Right cardiac atrium (tissue), 5 donors: Measurements from ENCODE around the gene FCGBP. TPM values are rescaled to one million over a fixed set of nuclear protein-coding genes. Genes with fewer than 3 reads are reported as not detected.
"Not testable (repeated sequence)": the region's sequence is repeated elsewhere in the genome, so short reads cannot be mapped to it uniquely, and the experiment has no call there.

Experiments used
- ATAC-seq, 2 donors: fragments of 200-7000 bp; cut with Tn5 transposase; one replicate each; pipeline versions ENCODE4 v1.8.0 to v1.9.1; 2020; ENCODE audit warnings: moderate library complexity in 2 of 2, mild to moderate bottlenecking in 1 of 2
- DNase-seq, 3 donors: peaks; one replicate each; pipeline ENCODE4 v3.0.0-alpha.2; 2020
- H3K27ac ChIP-seq: one replicate; pipeline ENCODE4 v1.5.1; 2013; ENCODE audit warnings: mild to moderate bottlenecking, low read length, control low read depth, moderate library complexity
- H3K27me3 ChIP-seq: one replicate; pipeline ENCODE4 v1.6.1; 2013; ENCODE audit not compliant: control insufficient read depth, insufficient read depth
- H3K4me1 ChIP-seq: one replicate; pipeline ENCODE4 v1.6.1; 2013; ENCODE audit warnings: low read length; ENCODE audit not compliant: control insufficient read depth, insufficient read depth
- H3K4me3 ChIP-seq: one replicate; pipeline ENCODE4 v1.5.1; 2013; ENCODE audit warnings: low read length, control low read depth
- H3K9me3 ChIP-seq: one replicate; pipeline ENCODE4 v1.6.1; 2013; ENCODE audit warnings: low read length; ENCODE audit not compliant: control insufficient read depth
- WGBS: extraction: QIAGEN DNeasy Blood & Tissue Kit; methylation state at CpG from one replicate; pipeline ENCODE4 v1.1.7; 2013; 5-methylcytosine and 5-hydroxymethylcytosine counted together
- intact Hi-C, 4 donors: fragments of 100-400 bp; cut with DNase I; formaldehyde crosslinking; loops; one replicate each; pipeline versions ENCODE4 v1.11.0 to v1.14.0; 2022 to 2023
- polyA plus RNA-seq: library from polyadenylated mRNA; stranded (reverse); fragments of 200-250 nt; gene quantifications from one replicate; pipeline ENCODE4 v1.2.3, GENCODE V29; 2013
- total RNA-seq, 4 donors: library from RNA; stranded (reverse); fragmentation: NEBNext Ultra II Directional; extraction: Animal tissue kit (Norgen Biotek cat#: 25700); gene quantifications; one replicate each; pipeline ENCODE4 v1.2.1, GENCODE V29; 2021
- donor health status: healthy with polysubstance abuse.
- donor health status: DM: no; HTN: yes; CAD: no.
- donor health status: DM: no; HTN: no; CAD: no.
- donor health status: DM: no; HTN: yes; CAD: no; lungs with severe emphysema.
- donor health status: DM: yes; HTN: yes; CAD: no.

Gene FCGBP
- total and polyA plus RNA-seq, 5 donors: 2.1 to 112 (median 11.9) TPM

DNA sequence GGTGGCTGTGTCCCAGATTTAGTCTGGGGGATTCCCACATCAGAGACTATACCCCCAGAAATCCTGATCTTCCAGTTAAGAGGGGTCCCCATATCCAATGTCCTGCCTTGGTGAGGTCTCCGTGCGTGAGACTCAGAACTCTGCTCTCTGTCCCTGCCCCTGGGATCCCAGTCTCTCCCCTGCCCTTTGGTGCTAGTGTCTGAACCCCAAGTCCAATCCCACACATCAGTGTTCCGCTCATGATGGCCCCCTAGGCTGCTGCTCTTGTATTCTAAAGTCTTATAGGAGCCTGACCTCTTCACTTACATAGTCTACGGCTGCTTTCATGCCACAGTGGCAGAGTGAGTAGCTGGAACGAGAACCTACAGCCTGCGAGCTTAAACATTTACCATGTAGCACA, 35.6 kb downstream of the FCGBP start:
- H3K4me3 ChIP-seq, intact Hi-C loops, H3K27me3 ChIP-seq, H3K9me3 ChIP-seq, H3K4me1 ChIP-seq, H3K27ac ChIP-seq, DNase-seq, ATAC-seq: not testable (repeated sequence)
- 55% methylated on average over 4 of the region's 6 CpGs for WGBS

GRCh38 chr19:39897511-39898245, 36.8 kb downstream of the FCGBP start:
- ATAC-seq: peak; percentile 16 to 25
- intact Hi-C loops, DNase-seq: not testable (repeated sequence)

DNA sequence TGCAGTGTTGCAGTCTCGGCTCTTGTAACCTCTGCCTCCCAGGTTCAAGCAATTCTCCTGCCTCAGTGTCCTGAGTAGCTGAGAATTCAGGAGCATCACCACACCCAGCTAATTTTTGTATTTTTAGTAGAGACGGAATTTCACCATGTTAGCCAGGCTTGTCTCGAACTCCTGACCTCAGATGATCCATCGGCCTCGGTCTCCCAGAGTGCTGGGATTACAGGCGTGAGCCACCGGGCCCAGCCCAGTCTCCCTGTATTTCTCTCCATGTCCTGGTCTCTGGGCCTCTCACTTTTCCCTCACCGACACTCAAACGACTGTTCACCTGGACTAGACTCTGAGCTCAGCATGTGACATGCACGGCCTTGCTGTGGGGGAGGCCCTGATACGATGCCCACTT, 39.3 kb downstream of the FCGBP start:
- H3K4me3 ChIP-seq, DNase-seq, H3K9me3 ChIP-seq, H3K27me3 ChIP-seq, H3K27ac ChIP-seq, ATAC-seq, intact Hi-C loops, H3K4me1 ChIP-seq: not testable (repeated sequence)
- WGBS: 85% methylated on average over 11 of the region's 11 CpGs

More at GRCh38 chr19:39897511-39898245, 36.8 kb downstream of the FCGBP start:
- not testable (repeated sequence) for H3K27ac ChIP-seq, H3K9me3 ChIP-seq, H3K27me3 ChIP-seq, H3K4me3 ChIP-seq, H3K4me1 ChIP-seq
- WGBS: 7% methylated on average over 12 of the region's 13 CpGs

DNA sequence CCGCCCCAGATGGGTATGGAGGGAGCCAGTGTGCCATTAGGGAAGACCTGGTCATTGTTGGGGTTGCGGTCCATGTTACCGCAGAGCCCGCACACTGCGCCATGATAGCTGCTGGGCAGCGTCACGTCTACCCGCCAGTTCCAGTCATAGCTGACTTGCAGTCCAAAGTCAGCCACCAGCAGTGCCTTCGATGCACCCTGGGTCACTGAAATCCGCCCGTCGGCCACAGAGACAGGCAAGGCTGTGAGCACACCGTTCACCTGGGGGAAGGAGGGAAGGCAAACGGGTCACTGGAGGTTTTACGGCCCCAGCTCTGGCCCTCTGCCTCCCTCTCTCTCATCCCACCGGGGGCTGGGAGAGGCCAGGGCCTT, 40.2 kb downstream of the FCGBP start:
- WGBS: 90% methylated on average over 12 of the region's 16 CpGs
- ATAC-seq, H3K4me3 ChIP-seq, H3K27ac ChIP-seq, DNase-seq, H3K27me3 ChIP-seq, intact Hi-C loops, H3K4me1 ChIP-seq, H3K9me3 ChIP-seq: not testable (repeated sequence)

- H3K9me3 ChIP-seq, H3K27ac ChIP-seq, H3K4me1 ChIP-seq, intact Hi-C loops, H3K4me3 ChIP-seq, H3K27me3 ChIP-seq: not testable (repeated sequence)
- ATAC-seq (peak in 1 of 2 donors; percentile 5), DNase-seq (peak in 1 of 3 donors; percentile 63)
- WGBS: 67% methylated on average over 23 of the region's 29 CpGs
Observed at GRCh38 chr19:39893366-39894235, 40.8 kb downstream of the FCGBP start.

- ATAC-seq, H3K4me3 ChIP-seq, H3K27ac ChIP-seq, intact Hi-C loops, H3K4me1 ChIP-seq, DNase-seq, H3K27me3 ChIP-seq, H3K9me3 ChIP-seq: not testable (repeated sequence)
- 70% methylated on average over 5 of the region's 5 CpGs for WGBS
Observed at GRCh38 chr19:39892506-39892902, 41.9 kb downstream of the FCGBP start.

DNA sequence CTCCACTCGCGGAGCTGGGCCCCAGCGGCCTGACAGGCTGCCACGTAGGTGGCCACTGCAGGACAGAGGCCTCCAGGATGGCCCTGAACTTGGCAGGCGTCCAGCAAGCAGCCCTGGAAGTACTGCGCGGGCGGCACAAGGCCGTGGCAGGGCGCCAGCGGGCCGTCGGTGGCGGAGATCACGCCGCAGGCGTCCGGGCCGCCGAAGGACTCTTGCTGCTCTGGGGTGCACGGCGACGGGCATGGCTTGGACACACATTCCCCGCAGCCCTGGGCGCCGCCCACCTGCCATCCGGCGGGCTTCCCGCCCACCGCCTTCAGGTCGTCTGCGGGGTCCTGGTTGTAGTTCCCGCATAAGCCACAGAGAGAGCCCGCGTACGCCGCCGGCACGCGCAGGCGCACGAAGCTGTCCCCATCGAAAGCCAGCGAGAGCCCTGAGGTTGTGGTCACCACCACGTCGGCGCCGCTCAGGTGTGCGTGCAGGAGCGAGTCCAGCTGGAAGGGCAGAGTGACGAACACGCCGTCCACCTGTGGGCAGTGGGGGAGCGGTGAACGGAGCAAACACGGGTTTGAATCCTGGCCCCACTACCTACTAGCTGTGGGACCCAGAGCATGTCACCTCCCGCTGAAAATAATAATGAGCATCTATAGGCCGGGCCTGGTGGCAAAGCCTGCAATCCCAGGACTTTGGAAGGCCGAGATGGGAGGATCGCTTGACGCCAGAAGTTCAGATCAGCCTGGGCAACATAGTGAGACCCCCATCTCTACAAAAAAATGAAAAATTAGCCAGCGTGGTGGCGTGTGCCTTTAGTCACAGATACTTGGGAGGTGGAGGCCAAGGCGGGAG, 42.6 kb downstream of the FCGBP start:
- WGBS: 43% methylated on average over 64 of the region's 64 CpGs
- intact Hi-C loops: not testable (repeated sequence)
- ATAC-seq: peak; percentile 33 to 36

DNA sequence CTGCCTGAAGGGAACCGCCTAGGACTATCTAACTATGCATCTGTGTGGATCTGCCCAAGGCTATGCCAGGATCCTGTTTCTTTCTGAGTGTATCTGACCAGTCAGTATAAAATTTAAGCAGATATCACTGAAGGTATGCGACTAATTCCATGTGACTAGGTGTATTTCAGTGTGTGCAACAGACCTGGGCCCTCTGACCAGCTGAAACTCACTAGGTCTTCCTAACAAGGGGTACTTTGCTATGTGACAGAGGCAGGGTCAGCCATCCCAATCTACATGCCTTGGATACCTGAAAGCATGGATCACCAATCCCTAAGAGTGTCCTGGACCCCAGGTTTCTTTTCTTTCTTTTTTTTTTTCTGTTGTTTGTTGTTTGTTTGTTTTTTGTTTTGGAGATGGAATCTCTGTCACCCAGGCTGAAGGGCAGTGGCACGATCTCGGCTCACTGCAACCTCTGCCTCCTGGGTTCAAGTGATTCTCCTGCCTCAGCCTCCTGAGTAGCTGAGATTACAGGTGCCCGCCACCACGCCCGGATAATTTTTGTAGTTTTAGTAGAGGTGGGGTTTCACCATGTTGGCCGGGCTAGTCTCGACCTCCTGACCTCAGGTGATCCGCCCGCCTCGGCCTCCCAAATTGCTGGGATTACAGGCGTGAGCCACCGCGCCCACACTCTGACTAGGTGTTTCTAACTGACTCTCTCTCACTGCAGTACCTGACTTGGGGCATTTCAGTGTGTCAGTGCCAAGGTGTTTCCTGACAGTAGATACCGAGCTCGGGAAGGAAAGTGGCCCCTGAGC, 43.5 kb downstream of the FCGBP start:
- ATAC-seq: no peak
- Histone ChIP-seq H3K9me3 (no peaks in the 10 kb centered on the region), H3K27me3 (no peaks in the 10 kb centered on the region), H3K4me1 (no peaks in the 10 kb centered on the region), H3K27ac (no peak overlapping the region), H3K4me3 (no peak overlapping the region)
- intact Hi-C loops: no loop called here
- WGBS: 80% methylated on average over 17 of the region's 17 CpGs
- DNase-seq: no peak

More for the DNA sequence above, 42.6 kb downstream of the FCGBP start:
- not testable (repeated sequence) for H3K4me1 ChIP-seq, H3K4me3 ChIP-seq, H3K27ac ChIP-seq, H3K9me3 ChIP-seq, H3K27me3 ChIP-seq
- DNase-seq: peak; percentile 34 to 66 (median 60)

DNA sequence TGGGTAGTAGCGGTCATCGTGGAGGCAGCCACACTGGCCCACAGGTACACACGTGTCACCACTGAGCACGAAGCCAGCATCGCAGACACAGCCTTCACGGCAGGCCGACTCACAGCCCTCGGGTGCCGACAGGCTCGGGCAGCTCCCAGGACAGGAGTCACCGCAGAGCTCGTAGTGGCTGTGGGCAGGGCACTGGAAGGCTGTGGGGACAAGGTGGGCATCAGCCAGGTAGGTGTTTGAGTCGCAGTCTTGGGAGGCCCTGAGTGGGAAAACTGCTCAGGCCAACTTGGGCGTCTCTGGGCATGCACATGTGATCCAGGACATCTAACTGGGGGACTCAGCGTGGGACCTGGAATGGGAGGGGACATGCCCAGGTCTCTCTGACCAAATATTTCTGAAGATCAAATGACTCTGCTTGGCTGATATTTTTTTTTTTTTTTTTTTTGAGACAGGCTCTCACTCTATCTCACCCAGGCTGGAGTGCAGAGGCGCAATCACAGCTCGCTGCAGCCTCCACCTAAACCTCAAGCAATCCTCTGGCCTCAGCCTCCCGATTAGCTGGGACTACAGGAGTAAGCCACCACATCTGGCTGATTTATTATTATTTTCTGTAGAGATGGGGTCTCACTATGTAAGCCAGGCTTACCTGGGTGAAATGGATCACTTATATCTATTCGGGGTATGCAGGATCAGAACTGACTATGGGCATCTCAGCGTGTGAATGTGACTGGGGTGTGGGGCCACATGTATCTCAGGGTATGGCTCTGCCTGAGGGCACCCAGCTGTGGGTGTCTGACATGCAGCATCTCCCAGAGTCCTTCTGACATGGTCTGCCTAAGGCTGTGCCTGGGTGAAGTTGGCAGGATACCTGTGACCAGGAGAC, 44.3 kb downstream of the FCGBP start:
- DNase-seq, intact Hi-C loops, H3K27ac ChIP-seq, H3K27me3 ChIP-seq, H3K4me3 ChIP-seq, H3K4me1 ChIP-seq, H3K9me3 ChIP-seq: not testable (repeated sequence)
- peak in 1 of 2 donors; percentile 3 for ATAC-seq
- 87% methylated on average over 18 of the region's 20 CpGs for WGBS
